GM18502 (cell line): Measurements from ENCODE around the gene MAP3K14.
"Not testable (repeated sequence)": the region's sequence is repeated elsewhere in the genome, so short reads cannot be mapped to it uniquely, and the experiment has no call there.

Source experiments
- ATAC-seq: cut with Tn5 transposase; IDR thresholded peaks from one replicate; pipeline ENCODE4 v1.9.1; 2021; ENCODE audit warnings: mild to moderate bottlenecking; ENCODE audit not compliant: unreplicated experiment, poor library complexity

Gene MAP3K14

DNA sequence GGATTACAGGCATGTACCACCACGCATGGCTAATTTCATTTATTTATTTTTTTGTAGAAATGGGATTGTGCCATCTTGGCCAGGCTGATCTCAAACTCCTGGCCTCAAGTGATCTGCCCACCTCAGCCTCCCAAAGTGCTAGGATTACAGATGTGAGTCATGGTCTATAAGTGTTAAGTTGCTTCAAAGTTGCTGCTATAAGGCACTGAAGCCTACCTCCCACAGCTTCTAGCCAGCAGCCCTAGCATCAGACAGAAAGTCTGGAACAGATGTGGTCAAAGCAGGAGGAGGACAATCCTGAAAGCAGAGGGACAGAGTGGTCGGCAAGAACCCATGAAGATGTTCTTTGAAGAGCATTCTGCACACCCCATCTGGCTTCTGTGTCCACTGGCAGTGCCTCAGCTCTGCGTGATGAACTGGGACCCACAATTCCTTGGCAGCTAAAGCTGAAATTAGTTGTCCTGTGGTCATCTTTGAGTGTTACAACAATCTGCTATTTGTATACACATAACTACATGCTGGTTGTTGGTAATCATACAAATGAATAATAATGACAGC, 11.2 kb downstream of the MAP3K14 start:
- no peak for ATAC-seq

DNA sequence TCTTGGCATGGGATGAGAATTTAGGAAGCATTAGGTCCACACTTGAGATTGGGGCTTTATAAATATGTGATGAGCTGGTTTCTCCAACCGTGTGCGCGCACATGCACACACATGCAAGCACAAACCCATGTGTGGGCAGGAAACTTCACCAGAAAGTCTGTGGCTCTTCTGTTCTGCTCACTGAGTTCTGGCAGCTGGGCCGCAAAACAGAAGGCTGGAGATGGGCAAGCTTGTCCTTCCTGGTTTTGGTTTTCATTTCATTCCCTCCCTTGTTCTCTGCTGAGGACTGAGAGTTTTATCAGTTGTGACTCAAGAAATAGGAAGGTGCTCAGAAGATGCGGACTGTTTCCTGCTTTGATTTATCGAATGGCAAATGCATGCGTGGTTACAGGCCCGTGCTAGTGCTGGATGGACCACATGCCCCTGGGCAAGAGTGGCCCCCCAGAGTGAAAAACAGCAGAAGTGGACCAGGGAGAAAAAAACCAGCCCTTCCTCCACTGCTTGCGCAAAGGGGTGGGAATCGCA, 14.1 kb downstream of the MAP3K14 start:
- ATAC-seq, result peak; percentile 44

DNA sequence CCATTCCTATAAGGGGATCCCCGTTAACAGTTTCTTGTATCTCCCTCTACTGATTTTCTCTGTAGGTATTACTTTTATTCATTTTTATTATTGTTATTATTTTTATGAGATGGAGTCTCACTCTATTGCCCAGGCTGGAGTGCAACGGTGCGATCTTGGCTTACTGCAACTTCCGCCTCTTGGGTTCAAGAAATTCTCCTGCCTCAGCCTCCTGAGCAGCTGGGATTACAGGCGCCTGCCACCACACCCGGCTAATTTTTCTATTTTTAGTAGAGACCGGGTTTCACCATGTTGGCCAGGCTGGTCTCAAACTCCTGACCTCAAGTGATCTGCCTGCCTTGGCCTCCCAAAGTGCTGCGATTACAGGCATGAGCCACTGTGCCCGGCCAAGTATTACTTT, 14.6 kb downstream of the MAP3K14 start:
- not testable (repeated sequence) for ATAC-seq

DNA sequence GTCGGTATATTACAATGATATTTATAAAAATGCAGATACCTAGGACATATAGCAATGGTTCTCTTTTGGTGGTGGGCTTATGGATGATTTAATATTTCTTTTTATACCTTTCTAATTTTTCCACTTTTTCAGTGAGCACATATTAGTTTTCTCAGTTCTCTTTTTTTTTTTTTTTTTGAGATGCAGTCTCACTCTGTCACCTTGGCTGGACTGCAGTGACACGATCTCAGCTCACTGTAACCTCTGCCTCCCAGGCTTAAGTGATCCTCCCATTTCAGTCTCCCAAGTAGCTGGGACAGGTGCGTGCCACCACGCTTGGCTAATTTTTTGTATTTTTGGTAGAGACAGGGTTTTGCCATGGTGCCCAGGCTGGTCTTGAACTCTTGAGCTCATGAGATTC, 15.1 kb downstream of the MAP3K14 start:
- ATAC-seq, result no peak

DNA sequence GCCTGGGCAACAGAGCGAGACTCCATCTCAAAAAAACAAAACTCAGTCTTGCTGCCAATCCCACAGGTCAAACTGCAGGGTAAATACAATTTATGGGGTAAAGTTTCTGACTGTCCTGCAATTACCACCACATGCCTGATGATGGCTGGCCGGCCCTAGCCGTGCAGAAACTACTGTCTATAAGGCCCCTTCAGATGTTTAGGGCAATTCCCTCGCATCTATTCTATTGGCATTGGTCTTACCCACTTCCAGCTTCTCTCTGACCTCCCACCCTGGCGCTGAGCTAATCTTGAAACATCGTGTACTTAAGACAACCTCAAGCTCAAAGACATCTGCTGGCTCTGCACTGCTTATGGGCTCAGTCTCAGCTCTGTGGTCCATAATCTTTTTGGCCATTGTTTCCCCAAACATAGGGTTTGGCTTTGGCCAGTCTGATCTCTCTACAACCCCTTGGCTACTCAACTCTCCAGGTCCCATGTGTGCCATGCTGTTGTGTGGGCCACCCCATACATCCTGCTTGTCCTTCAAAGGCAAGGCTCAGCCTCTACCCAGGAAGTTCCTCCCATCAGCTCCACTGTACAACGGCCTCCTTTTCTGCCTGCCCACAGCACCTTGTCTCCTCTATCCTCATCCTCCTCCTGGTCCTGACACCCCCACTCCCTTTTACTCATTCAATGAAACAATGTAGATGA, 16.6 kb downstream of the MAP3K14 start:
- ATAC-seq, result no peak

DNA sequence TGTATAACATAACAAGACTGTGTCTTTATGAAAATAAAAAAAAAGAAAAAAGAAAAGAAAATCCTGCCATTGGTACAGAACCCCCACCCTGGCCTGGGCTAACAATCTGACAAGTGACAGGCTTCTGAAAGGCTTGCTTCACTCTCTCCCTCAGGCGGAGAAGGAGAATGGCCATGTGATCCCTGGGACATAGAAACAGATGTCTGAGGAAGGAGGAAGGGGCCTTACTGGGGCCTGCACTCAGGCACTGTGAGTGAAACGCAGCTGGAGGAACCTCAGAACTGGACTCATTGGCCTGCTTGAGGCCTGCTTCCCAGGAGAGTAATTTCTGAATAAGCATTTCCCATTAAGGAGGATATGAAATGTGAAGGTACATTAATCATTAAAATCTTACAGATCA, 17.5 kb downstream of the MAP3K14 start:
- no peak for ATAC-seq

DNA sequence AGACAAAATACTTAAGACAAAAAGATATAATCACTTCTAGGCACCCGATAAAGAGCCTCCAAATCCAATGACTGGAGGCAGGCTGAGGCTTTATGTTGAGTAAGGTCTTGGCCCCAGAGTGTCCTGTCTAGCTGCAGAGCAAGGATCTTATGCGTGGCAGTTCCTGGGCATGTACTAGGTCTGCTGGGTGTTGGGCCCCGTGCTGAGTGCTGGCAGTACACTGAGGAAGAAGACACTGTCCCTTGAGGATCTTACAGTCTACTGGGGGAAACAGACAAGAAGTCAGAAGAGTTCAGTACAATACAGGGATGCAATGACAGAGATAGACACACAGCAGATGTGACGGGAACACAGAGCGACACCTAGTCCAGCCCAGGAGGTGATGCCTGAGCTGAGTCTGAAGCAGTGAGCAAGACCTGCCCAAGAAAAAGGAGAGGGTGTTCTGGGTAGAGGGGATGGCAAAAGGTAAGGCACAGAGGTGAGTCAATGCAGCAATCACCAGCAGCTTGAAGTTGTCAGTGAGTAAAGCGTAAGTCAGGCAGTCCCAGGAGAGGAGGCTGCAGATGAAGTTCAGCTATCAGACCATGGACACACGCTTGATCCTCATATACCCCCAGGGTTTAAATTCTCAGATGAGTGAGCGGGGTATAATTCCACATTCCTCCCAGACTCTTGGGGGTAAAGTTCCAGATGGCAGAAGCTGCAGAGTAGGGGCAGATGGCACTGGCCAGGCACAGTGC, 18.1 kb downstream of the MAP3K14 start:
- no peak for ATAC-seq

DNA sequence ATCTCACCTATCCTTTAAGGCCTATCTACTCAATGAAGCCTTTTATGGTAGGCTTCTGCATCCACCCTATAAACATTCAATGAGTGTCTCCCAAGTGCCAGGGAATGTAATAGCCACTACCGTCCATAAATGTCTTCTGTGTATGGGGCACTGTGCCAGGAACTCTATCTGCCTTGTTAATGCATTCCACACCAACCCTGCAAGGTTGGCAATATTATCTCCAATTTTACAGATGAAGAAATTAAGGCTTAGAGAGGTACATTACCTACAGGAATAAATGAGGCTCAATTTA, 20.0 kb downstream of the MAP3K14 start:
- ATAC-seq, result no peak

DNA sequence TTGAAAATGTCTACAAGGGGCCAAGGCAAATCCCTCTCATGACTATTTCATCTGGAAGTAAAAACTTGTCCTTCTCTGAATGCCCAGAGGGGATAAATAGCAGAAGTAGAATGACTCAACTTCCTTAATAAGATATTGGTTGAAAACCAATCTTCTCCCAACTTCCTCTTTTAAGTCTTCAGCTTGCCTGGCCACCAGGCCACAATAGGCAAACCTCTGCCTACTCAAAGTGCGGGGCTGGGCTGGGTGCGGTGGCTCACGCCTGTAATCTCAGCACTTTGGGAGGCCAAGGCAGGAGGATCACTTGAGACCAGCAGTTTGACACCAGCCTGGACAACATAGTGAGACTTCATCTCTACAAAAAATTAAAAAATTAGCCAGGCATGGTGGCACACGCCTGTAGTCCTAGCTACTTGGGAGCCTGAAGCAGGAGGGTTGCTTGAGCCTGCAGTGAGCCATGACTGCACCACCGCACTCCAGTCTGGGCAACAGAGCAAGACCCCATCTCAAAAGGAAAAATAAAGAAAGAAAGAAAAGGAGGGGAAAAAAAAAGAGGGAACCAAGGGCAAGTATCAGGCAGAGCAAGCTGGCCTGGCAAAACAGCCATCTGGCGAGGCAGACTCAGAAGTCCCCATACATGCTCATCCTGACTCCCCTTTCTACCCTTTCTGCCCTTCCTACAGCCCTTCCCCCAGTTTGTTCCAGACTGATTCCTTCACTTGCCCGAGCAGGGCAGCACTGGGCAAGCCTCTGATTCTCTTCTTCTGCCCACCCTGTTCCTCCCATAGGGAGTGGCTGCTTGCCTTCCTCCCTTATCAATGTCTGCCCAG, 20.6 kb downstream of the MAP3K14 start:
- ATAC-seq, result no peak

DNA sequence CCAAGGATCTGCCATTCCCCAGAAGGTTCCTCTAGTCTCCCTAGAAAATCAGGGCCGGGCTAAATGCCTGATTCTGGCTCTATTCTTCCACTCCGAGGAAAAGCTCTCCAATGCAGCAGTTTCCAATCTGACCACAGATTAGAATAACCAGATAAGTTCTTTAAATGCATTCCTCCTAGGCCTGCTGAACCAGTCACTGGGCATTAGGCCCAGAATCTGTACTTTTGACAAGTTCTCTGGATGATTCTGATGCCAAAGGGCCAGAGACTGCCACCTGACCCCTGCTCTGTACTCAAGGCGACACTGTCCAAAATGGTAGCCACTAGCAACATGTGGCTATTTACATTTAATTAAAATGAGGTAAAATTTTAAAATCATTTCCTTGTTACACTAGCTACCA, 22.3 kb downstream of the MAP3K14 start:
- ATAC-seq, result no peak

DNA sequence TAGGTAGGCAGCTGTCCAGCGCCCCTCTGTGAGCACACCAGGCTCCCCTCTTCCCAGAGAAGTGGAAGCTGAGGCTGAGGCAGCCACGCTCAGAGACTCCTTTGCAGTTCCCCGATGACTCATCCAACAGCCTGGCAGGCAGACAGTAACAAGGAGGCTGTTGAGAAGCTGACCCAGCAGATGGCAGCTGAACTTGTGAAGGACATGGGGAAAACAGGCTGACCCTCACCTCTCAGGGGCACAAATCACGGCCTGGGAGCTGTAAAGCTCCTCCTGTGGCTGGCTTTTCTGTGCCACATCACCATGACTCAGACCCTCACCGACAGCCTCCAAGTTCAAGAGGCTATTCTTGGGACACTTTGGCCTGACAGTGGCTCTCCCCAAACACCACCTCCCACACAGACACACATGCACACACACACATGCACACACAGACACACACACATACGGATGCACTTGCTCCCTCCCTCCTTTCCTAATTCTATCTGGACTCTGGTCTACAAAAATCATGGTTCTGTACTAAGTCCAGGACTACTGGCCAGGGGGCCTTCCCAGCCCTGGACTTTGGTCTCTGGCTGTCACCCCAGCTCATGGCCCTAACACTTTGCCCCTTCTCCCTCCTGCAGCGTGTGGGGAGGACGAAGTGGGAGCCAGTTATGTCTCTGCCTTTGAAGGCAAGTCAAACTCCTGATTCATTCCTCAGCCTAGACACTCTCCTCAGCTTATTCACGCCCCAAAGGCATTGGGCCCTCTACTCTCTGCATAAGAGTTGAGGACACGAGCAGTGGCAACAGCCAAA, 23.2 kb downstream of the MAP3K14 start:
- no peak for ATAC-seq

DNA sequence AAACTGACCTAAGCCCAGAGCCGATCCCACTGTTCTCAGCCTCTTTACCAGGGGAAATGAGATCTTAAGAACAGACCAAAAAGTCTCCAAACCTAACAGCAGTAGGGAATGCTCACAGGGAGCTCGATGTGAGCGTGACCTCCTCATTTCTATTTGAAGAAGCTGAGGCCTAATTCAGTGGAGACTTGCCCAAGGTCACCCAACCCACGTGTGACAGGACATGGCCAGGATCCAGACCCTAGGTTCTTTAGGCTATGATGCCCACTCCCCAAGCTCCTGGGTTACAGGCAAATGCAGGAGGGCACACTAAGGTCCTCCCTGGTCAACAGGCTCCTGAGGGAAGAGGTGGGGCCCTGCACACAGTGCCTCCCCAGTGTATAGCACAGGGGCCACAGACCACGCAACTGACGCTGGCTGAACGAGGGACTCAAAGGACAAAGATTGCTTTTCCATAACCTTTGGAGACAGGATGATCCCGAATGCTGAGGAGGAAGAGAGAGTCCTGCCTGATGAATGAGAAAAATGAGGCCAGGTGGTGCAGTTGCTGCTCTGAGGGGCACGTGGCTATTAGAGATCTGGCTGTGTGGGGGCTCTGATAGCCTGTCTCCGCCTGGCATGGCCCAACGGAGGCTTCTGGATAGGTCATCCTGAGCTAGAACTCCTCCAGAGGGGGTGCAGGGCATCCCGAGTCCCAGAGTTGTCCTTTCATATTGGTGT, 24.0 kb downstream of the MAP3K14 start:
- no peak for ATAC-seq

DNA sequence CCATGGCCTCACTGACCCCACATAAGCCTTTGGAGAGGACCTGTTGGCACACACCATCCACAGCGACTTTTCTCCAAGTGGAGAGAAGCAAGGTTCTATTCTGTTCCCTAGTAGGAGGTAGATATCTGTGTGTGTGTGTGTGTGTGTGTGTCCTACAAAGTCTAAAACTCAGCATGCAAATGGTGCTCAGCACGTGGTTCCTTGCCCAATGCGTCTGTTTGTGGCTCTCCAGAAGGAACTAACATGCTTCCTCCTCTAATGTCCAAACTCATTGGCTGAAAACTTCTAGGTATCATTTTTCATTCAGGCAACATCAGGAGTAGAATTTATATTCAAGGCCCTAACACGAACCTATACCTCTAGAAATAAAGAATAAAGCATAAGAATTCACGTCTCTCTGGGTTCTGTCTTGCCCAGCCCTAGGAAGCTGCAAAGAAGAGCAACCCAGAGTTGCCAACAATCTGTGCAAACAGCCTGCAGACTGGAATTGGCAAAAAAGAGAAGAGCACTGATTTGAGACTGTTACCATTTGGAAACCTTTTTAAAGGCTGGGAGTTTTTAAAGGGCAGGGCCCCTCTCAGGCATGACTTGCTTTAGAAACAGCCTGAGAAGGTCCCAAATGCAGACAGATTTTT, 25.5 kb downstream of the MAP3K14 start:
- ATAC-seq, result no peak

DNA sequence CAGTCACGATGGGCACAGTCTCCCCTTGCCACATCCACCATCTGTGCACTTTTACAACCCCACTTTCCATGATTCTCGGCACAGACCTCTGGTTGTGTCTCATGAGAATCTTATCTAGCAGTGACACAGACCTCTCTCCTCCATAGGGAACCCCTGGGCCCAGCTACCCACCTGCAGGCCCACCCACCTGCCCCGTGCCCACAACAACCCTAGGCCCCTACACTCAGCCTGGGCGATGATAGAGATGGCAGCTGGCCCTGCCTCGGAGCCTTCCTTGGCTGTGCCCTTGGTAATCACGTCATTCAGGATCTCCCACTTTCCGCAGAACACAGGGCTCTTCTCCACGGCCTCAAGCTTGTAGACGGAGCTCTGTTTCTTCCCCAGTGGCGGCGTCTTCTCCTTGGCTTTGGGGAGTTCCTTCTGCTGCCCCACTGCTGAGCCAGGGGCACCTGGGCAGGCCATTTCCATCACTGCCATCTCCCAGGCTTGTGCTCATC, 26.5 kb downstream of the MAP3K14 start:
- no peak for ATAC-seq

DNA sequence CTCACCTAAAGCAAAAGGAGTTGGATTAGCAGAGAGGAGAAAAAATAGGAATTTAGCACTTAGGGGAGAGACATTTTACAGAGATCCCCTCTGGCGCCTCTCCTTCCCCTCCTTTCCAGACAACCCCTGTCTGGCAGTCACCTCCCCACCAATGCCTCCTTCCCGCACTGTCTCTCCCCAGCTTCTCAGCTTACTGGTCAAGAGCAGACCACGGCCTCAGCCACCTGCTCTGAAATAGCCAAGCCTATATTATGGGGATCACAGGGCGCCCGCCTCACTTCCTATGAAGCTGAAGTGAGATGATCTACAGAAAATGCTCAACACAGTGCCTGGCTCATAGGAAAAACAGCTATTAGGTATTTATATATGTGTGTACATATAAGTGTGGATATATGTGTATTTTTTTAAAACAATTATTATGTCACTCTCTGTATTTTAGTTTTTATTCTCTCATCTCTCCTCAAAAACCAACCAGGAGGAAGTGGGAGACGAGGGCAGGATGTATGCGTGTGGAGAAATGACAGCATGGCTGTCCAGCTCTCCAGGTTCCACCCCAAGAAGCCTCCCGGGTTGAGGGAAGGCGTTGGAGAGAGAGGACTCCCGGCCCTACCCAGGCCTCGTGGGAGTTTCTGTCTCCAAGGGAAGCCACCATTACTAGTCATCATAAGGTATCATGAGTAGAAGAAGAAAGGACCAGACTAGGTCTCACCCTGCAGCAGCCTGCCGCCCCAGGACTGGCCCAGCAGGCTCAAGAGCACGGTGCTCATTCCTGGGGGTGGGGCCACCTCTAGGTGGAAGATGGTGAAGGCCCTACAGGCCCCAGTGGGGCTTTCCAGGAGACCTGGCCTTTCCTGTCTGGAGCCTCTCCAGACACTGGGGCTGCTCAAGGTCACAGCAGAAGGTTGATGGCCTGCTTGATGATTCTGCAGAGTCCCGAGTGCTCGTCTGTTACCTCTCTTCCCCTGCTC, 27.2 kb downstream of the MAP3K14 start:
- no peak for ATAC-seq

DNA sequence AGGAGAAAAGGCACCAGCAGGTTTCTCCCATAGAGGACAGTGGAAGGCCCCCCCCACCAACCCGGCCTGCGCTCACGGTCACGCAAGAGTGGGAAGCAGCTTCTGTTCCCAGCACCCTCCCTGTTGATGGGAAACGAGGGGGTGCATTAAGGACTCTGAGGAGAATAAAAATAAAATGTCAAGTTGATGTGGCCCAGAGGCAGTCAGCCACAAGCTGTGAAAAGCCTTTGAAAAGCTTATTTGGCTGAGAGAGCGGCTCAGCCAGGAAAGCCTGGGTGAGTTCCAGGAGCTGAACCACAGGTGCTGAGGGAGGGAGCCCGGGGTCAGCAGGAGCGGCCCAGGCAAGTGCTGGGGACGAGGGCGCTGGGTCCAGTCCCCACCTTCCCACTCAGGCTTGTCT, 28.0 kb downstream of the MAP3K14 start:
- no peak for ATAC-seq
